Measurements from ENCODE around the gene PDZRN3. TPM values are rescaled to one million over a fixed set of nuclear protein-coding genes. Genes with fewer than 3 reads are reported as not detected.

Gene PDZRN3
- total and polyA plus RNA-seq, 2 of the 13 experiments (the other 11 are each of a cell fraction or from before 2014, with no cell fraction given): not detected

DNA sequence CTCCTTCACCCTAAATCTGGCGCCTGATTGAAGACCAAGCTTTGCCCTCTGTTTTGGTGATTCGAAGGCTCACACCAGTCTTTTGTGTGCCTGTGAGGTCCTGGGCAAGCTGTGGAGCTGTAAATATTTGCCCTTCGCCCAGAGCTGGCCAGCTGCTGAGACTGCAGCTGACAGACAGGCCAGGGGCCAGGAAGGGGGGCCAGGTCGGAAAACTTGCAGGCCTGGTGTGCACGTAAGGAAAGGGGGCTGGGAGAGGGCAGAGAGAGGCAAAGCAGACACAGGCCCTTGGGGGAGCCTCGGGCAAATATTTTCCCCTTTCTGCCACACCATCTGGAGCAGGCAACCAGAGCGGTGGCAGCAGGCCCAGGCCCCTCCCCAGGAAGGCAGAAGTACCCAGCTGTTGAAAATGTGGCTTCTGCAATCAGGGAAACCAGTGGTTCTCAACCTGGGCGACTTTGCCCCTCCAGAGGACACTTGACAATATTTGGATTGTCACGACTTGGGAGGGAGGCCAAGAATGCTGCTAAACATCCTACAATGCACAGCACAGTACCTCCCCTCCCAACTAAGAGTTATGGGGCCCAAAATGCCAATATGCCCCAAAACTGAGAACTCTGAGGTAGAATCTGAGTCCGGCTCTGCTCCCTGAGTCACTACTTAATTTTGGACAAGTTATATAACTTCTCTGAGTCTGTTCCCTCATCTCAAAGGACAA lies 2.5 kb downstream of the PDZRN3 start:
- Histone ChIP-seq H3K9me3 (ENCODE audit: low read length) (no peaks in the 10 kb centered on the region), H2AFZ (ENCODE audit: low read length) (no peak overlapping the region), H3K36me3 (replicated peaks in 1 of 2; ENCODE audit: control insufficient read depth in 1 of 2, insufficient read depth in 2 of 2, low read length in 2 of 2) (no peaks in the 10 kb centered on the region), H3K79me2 (ENCODE audit: insufficient read depth, low read length) (no peaks in the 10 kb centered on the region), H3K27me3 (ENCODE audit: control insufficient read depth in 1 of 2, insufficient read depth in 2 of 2, low read length in 2 of 2) (peaks cover 6 to 24% of the 10 kb centered on the region in 2 experiments; a peak in 4 of 5 replicates), H3K4me2 (ENCODE audit: low read depth, low read length) (peak overlapping the region; percentile 37), H4K20me1 (ENCODE audit: insufficient read depth, low read length) (no peaks in the 10 kb centered on the region), H3K4me3 (replicated peaks in 1 of 3; ENCODE audit: insufficient read depth in 1 of 3, low read depth in 2 of 3, low read length in 3 of 3) (no peak overlapping the region; a peak in 1 of 6 replicates), H3K9ac (ENCODE audit: insufficient read depth, low read depth, low read length) (no peak overlapping the region), H3K27ac (ENCODE audit: extremely low read length, insufficient read depth, low read length) (no peak overlapping the region), H3K4me1 (ENCODE audit: insufficient read depth, low read length) (peaks cover 26% of the 10 kb centered on the region)
- FAIRE-seq: no peak
- no TSS peak for BruUV-seq (replicated peaks)
- WGBS (ENCODE audit: low lambda C conversion rate): 13% methylated on average over 6 of the region's 10 CpGs
- intact Hi-C loops (cut with micrococcal nuclease; ENCODE audit: unreplicated experiment): no loop called here
- in situ Hi-C loops (cut with HindIII; ENCODE audit: extremely low pct_ligation_motif_present, low pct_unique_long_range_greater_than_20kb): no loop called here
- POLR2A ChIA-PET: no interaction called here
- peak; percentile 3 for DNase-seq (ENCODE audit: low spot score)
- ATAC-seq: peak; percentile 81
- CTCF ChIA-PET (ENCODE audit: low intra/inter-chr PET ratio, low total read pairs): no interaction called here
- TF ChIP-seq JDP2 (CRISPR knock-in tag; IDR thresholded peaks at IDR 0.05; ENCODE audit: borderline replicate concordance) (no peak), TFAP4 (IDR thresholded peaks at IDR 0.05; ENCODE audit: borderline replicate concordance, low read depth) (peak; percentile 86), ZNF549 (CRISPR knock-in tag; IDR thresholded peaks at IDR 0.05) (no peak), ZNF567 (CRISPR knock-in tag; IDR thresholded peaks at IDR 0.05; ENCODE audit: borderline replicate concordance) (no peak), XRCC5 (optimal IDR thresholded peaks at IDR 0.05; ENCODE audit: low read length) (peak; percentile 59), DMAP1 (CRISPR knock-in tag; IDR thresholded peaks at IDR 0.05) (no peak), HNRNPL (IDR thresholded peaks at IDR 0.05; ENCODE audit: low read depth, low read length) (0 out of 2 replicates have a peak, but pooled peaks have one; percentile 32), ELF4 (CRISPR knock-in tag; IDR thresholded peaks at IDR 0.05; ENCODE audit: borderline replicate concordance) (no peak), ELK4 (CRISPR knock-in tag; IDR thresholded peaks at IDR 0.05; ENCODE audit: borderline replicate concordance) (no peak), HOXD1 (CRISPR knock-in tag; IDR thresholded peaks at IDR 0.05) (no peak), ARID5B (CRISPR knock-in tag; IDR thresholded peaks at IDR 0.05) (0 out of 2 replicates have a peak, but pooled peaks have one; percentile 20), ZNF292 (CRISPR knock-in tag; IDR thresholded peaks at IDR 0.05; ENCODE audit: borderline replicate concordance, low read depth) (peak; percentile 29; the same call in 1 of the 2 replicates)
- TF ChIP-seq, protein P1, sequence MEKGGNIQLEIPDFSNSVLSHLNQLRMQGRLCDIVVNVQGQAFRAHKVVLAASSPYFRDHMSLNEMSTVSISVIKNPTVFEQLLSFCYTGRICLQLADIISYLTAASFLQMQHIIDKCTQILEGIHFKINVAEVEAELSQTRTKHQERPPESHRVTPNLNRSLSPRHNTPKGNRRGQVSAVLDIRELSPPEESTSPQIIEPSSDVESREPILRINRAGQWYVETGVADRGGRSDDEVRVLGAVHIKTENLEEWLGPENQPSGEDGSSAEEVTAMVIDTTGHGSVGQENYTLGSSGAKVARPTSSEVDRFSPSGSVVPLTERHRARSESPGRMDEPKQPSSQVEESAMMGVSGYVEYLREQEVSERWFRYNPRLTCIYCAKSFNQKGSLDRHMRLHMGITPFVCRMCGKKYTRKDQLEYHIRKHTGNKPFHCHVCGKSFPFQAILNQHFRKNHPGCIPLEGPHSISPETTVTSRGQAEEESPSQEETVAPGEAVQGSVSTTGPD (CRISPR knock-in tag; IDR thresholded peaks at IDR 0.05): no peak
- TF ChIP-seq, protein P2, sequence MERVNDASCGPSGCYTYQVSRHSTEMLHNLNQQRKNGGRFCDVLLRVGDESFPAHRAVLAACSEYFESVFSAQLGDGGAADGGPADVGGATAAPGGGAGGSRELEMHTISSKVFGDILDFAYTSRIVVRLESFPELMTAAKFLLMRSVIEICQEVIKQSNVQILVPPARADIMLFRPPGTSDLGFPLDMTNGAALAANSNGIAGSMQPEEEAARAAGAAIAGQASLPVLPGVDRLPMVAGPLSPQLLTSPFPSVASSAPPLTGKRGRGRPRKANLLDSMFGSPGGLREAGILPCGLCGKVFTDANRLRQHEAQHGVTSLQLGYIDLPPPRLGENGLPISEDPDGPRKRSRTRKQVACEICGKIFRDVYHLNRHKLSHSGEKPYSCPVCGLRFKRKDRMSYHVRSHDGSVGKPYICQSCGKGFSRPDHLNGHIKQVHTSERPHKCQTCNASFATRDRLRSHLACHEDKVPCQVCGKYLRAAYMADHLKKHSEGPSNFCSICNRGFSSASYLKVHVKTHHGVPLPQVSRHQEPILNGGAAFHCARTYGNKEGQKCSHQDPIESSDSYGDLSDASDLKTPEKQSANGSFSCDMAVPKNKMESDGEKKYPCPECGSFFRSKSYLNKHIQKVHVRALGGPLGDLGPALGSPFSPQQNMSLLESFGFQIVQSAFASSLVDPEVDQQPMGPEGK (CRISPR knock-in tag; IDR thresholded peaks at IDR 0.05): peak; percentile 42; the same call in 1 of the 2 replicates

All from HepG2 (cell line).